ENCODE results near the gene TRAPPC11.

The TRAPPC11 gene

GRCh38 chr4:183760326-183760725, 101.2 kb downstream of the TRAPPC11 start:
- no peak for DNase-seq

Measured in stimulated activated CD4-positive, alpha-beta T cell treated with anti-CD3 and anti-CD28 coated beads, Interleukin-1b, Interleukin-23, amount 100 ng/mL, for 48 hours (primary cell).